Measurements from ENCODE around the gene MAFG. TPM values are rescaled to one million over a fixed set of nuclear protein-coding genes. Genes with fewer than 3 reads are reported as not detected.

The MAFG gene
- total RNA-seq, 2 donors from 2014 or later: 16.0 to 20.4 TPM

DNA sequence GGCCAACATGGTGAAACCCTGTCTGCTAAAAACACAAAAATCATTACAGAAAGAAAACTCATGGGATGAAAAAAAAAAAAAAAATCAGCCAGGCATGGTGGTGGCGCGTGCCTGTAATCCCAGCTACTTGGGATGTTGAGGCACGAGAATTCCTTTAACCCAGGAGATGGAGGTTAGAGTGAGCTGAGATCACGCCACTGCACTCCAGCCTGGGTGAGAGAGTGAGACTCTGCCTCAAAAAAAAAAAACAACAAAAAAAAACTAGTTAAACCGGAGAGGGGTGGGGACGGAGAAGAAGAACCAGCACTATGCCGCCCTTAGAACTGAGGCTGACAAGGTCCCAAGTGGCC is 40.8 kb upstream of the MAFG start:
- no peak overlapping the region for H3K27ac ChIP-seq
- intact Hi-C loops (cut with DNase I): no loop called here

DNA sequence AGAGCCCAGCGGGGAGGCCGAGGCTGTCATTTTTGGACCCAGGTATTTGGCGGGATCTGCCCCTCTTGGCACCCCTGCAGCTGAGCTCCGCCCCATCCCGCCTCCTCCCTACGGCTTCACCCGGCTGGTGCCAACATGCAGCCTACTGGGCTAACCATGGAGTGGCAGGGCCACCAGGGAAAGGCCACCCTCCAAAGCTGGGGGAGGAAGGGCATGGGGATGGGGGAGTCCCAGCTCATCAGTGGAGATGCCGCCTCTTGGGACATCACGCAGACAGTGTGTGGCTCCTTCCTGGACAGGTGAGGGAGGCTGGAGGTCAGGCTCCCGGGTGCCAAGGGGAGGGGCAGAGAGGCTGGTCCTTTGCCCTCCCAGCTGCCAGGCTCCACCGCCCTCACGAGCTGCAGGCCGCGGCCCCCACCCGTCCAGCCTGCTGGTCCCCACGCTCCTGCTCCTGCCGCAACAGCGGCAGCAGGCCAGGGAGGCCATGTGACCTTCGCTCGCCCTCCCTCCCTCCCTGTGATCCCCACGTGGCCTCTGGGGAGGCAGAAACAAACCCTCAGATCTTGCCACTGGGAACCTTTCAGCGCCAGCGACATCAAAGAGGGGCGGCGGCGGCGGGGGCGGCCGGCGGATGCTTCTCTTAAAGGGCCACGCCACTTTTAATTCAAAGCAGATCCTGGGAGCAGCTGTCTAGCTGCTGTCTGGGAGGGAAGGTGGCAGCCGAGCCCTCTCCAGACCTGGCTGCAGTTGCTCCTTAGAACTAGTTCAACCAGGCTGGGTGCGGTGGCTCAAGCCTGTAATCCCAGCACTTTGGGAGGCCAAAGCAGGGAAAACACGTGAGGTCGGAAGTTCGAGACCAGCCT is 40.2 kb upstream of the MAFG start:
- intact Hi-C loops (cut with DNase I): no loop called here
- H3K27me3 ChIP-seq: peaks cover 18% of the 10 kb centered on the region
- no peak overlapping the region for H3K27ac ChIP-seq

More for the DNA sequence above, 40.8 kb upstream of the MAFG start:
- Histone ChIP-seq H3K4me1 (peaks cover 14% of the 10 kb centered on the region), H3K9ac (ENCODE audit: low read depth in 2 of 2, low read length in 2 of 2) (no peak overlapping the region), H3K27me3 (peaks cover 12% of the 10 kb centered on the region), H3K9me3 (no peaks in the 10 kb centered on the region), H3K4me3 (peak overlapping the region; percentile 8), H3K36me3 (no peaks in the 10 kb centered on the region)
- TF ChIP-seq, protein P1, sequence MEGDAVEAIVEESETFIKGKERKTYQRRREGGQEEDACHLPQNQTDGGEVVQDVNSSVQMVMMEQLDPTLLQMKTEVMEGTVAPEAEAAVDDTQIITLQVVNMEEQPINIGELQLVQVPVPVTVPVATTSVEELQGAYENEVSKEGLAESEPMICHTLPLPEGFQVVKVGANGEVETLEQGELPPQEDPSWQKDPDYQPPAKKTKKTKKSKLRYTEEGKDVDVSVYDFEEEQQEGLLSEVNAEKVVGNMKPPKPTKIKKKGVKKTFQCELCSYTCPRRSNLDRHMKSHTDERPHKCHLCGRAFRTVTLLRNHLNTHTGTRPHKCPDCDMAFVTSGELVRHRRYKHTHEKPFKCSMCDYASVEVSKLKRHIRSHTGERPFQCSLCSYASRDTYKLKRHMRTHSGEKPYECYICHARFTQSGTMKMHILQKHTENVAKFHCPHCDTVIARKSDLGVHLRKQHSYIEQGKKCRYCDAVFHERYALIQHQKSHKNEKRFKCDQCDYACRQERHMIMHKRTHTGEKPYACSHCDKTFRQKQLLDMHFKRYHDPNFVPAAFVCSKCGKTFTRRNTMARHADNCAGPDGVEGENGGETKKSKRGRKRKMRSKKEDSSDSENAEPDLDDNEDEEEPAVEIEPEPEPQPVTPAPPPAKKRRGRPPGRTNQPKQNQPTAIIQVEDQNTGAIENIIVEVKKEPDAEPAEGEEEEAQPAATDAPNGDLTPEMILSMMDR (IDR thresholded peaks at IDR 0.05): no peak
- no peak for DNase-seq

DNA sequence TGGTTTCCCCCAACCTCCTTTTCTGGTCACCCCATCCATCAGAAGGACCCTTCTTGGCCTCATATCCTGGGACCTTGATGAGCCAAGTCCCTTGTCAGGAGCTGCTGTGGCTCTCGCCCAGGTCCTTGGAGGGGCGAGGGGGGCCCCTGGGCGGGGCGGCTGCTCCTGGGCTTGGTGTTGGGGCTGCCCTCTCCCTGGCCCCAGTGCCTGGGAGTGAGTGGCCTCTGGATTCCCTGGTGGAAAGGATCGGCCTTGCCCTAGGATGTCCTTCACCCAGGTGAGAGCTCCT is 39.7 kb upstream of the MAFG start:
- peaks cover 14% of the 10 kb centered on the region for H3K4me1 ChIP-seq
- H3K36me3 ChIP-seq: no peaks in the 10 kb centered on the region
- peak overlapping the region; percentile 40 to 43 for H3K9ac ChIP-seq (ENCODE audit: low read depth in 2 of 2, low read length in 2 of 2)
- no peak overlapping the region for H3K27ac ChIP-seq
- no peaks in the 10 kb centered on the region for H3K9me3 ChIP-seq
- intact Hi-C loops (cut with DNase I): no loop called here
- TF ChIP-seq, protein P1 (IDR thresholded peaks at IDR 0.05): no peak
- DNase-seq: no peak
- H3K4me3 ChIP-seq: no peak overlapping the region
- H3K27me3 ChIP-seq: peaks cover 24% of the 10 kb centered on the region

More for the DNA sequence above, 40.2 kb upstream of the MAFG start:
- no peaks in the 10 kb centered on the region for H3K9me3 ChIP-seq
- H3K4me1 ChIP-seq: peaks cover 14% of the 10 kb centered on the region
- H3K9ac ChIP-seq (ENCODE audit: low read depth in 2 of 2, low read length in 2 of 2): peak overlapping the region; percentile 40 to 43
- no peaks in the 10 kb centered on the region for H3K36me3 ChIP-seq
- TF ChIP-seq, protein P1 (IDR thresholded peaks at IDR 0.05): no peak
- H3K4me3 ChIP-seq: peak overlapping the region; percentile 8
- peak; percentile 83 for DNase-seq

DNA sequence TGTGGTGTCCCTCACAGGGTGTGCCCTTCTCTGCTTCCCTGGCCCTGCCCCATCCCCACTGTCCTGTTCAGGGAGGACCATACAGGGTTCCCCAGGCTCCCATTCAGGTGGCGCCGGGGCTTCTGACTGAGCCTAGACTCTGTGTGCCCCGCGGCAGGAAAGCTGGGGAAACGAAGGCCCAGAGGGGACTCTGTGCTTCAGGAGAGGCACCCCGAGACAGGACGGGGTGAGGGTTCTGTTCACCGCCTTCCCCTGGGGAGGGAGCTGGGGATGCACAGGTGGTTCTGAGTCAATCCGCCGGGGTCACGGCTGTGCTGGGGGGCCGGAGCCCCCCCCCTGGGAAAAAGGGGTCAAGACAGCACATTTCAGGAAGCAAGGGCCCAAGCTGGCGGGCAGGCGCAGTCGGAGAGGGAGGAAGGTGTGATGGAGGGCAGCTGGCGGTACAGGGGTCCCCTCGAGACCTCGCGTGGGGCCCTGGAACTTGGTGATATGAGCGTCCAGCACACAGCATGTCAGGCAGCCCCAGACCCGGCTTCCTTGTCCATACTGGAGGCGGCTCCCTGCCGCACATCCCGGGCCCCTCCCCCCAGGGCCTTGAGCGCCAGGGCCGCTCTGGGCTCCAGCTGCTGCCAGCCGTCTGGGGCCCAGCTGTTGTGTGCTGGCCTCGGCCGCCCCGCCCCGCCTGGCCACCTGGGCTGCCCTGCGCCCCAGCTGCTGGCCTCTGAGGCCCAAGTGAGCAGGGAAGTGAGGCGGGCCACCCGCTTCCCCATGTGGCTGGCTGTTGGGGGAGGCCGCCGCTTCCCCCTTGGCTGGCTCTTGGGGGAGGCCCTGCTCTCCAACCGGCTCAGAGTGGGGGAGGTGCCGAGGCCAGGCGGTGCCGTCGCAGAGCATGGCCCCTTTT is 39.1 kb upstream of the MAFG start:
- peak; percentile 67 for DNase-seq
- TF ChIP-seq, protein P1 (IDR thresholded peaks at IDR 0.05): no peak
- H3K36me3 ChIP-seq: no peaks in the 10 kb centered on the region
- no peak overlapping the region for H3K4me3 ChIP-seq
- peaks cover 30% of the 10 kb centered on the region for H3K27me3 ChIP-seq
- H3K9me3 ChIP-seq: no peaks in the 10 kb centered on the region
- intact Hi-C loops (cut with DNase I): no loop called here
- no peak overlapping the region for H3K27ac ChIP-seq
- peaks cover 14% of the 10 kb centered on the region for H3K4me1 ChIP-seq
- H3K9ac ChIP-seq (ENCODE audit: low read depth in 2 of 2, low read length in 2 of 2): no peak overlapping the region

DNA sequence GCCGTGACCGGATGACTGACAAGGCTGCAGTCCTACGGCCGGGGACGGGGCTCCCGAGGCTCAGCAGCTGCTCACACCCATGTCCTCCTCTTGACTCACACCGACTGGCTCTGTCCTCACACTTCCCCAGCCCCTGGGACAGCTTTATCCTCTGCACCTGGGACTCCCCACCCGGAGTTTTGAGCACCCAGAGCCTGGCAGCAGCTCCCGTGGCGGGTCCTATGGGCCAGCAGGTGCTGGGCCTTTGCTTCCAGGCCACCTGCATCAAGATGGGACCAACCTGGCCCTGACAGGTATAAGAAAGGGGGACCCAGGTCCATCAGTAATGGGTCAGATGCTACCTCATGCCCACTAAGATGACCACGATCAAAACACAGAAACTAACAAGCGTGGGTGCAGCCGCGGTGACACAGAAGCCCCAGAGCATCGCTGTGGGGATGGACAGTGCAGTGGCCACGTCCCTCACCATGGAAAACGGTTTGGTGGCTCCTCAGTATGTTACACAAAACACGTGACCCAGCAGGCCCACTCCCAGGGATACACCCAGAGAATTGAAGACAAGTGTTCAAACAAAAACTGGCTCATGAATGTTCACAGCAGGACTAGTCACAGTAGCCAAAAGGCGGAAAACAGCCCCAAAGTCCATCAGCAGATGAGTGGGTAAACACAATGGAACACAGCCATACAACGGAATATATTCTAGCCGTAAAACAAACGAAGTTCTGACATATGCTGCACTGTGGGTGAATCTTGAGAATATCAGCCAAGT is 36.7 kb upstream of the MAFG start:
- Histone ChIP-seq H3K27ac (no peak overlapping the region), H3K9ac (ENCODE audit: low read depth in 2 of 2, low read length in 2 of 2) (no peak overlapping the region), H3K9me3 (no peaks in the 10 kb centered on the region), H3K4me1 (peaks cover 22% of the 10 kb centered on the region), H3K36me3 (no peaks in the 10 kb centered on the region), H3K27me3 (peaks cover 44% of the 10 kb centered on the region), H3K4me3 (no peak overlapping the region)
- no peak for DNase-seq
- TF ChIP-seq, protein P1 (IDR thresholded peaks at IDR 0.05): no peak
- intact Hi-C loops (cut with DNase I): no loop called here
